Bronchial epithelial cell (primary cell): ENCODE measurements around the gene URGCP. TPM values are rescaled to one million over a fixed set of nuclear protein-coding genes. Genes with fewer than 3 reads are reported as not detected.

Experiments
- DNase-seq: peaks from one replicate; pipeline ENCODE4 v3.0.0-alpha.2; 2010; ENCODE audit warnings: low read depth
- FAIRE-seq: peaks from 2 replicates; lab custom pipeline; 2011; peaks lifted over from hg19 to GRCh38; lab: Jason Lieb, UNC
- H3K27me3 ChIP-seq: 2 replicates; pipeline ENCODE4 v1.5.1; 2011; ENCODE audit warnings: low read length; ENCODE audit not compliant: control insufficient read depth, insufficient read depth
- H3K36me3 ChIP-seq: 2 replicates; pipeline ENCODE4 v1.5.1; 2011; ENCODE audit warnings: low read length; ENCODE audit not compliant: control insufficient read depth, insufficient read depth
- H3K4me3 ChIP-seq: 2 replicates; pipeline ENCODE4 v1.5.1; 2011; ENCODE audit warnings: mild to moderate bottlenecking, low read depth, low read length, control low read depth
- total RNA-seq: library from RNA; depleted of rRNA; stranded (reverse); fragments of >200 nt; gene quantifications from 2 replicates; pipeline ENCODE4 v1.2.1, GENCODE V29; 2014
- TF ChIP-seq, protein P1 (sequence below): IDR thresholded peaks from 2 replicates; pipeline ENCODE4 v1.5.1; 2011; ENCODE audit warnings: mild to moderate bottlenecking, moderate library complexity, low read length, control low read depth, inconsistent platforms; ENCODE audit not compliant: insufficient read depth, severe bottlenecking

The URGCP gene
- total RNA-seq, 1 donor from 2014 or later = 31.3 TPM

DNA sequence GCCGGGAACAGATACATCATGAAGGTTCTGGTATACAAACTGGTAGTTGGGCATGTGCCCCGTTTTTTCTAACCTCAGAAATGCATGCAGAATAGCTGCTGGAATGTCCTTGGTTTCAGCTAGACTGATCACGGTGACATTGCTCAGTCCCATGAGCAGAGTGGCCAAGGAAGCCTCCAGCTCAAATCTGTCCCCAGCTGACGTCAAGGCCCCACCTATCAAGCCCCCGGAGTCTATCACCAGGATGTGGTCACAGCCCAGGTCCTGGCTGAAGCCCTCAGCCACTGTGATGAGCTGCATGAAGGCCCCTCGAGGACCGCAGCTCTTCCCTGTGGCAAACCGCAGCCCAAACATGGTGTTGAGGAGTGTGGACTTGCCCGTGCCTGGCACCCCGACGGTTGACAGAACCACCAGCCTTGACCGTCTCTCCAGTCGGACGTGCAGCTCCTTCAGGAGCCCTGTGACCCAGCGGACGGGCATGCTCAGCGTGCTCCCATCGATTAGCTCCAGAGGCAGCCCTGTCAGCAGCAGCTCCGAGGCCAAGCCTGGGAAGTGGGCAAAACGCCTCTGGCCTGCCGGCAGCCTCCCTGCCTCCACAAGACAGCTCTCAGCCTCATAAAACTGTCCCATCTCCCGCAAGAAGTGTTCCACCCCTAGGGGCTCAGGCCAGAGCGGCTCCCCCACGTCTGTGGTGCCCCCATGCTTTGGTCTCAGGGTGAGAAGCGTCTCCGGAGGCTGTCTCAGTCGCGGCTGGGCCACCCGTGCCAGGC, 29.2 kb downstream of the URGCP start:
- Histone ChIP-seq H3K36me3 (peaks cover 28% of the 10 kb centered on the region), H3K4me3 (no peak overlapping the region), H3K27me3 (no peaks in the 10 kb centered on the region)
- DNase-seq = no peak
- TF ChIP-seq, protein P1, sequence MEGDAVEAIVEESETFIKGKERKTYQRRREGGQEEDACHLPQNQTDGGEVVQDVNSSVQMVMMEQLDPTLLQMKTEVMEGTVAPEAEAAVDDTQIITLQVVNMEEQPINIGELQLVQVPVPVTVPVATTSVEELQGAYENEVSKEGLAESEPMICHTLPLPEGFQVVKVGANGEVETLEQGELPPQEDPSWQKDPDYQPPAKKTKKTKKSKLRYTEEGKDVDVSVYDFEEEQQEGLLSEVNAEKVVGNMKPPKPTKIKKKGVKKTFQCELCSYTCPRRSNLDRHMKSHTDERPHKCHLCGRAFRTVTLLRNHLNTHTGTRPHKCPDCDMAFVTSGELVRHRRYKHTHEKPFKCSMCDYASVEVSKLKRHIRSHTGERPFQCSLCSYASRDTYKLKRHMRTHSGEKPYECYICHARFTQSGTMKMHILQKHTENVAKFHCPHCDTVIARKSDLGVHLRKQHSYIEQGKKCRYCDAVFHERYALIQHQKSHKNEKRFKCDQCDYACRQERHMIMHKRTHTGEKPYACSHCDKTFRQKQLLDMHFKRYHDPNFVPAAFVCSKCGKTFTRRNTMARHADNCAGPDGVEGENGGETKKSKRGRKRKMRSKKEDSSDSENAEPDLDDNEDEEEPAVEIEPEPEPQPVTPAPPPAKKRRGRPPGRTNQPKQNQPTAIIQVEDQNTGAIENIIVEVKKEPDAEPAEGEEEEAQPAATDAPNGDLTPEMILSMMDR = no peak
- peak; percentile 52 for FAIRE-seq

DNA sequence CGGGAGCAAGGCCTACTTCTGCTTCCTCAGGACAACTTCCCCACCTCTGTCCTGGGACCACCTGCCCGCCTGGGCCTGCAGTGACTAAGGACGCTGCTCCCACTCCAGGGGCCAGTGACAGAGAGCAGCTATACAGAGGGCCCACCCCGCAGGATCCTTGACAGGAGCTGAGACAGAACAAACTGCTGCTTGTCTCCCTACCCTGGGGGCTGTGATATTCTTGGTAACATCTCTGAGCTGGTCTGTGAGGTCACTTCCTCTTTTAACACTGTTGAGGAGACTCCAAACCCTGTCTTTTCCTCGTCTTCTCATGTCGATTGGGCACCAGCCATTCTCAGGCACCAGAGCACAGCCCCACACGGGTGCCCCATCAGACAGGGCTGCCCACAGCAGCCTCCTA, 30.2 kb downstream of the URGCP start:
- no peak for DNase-seq
- TF ChIP-seq, protein P1 = no peak
- FAIRE-seq = no peak
- H3K4me3 ChIP-seq = no peak overlapping the region
- peaks cover 26% of the 10 kb centered on the region for H3K36me3 ChIP-seq
- H3K27me3 ChIP-seq = no peaks in the 10 kb centered on the region

DNA sequence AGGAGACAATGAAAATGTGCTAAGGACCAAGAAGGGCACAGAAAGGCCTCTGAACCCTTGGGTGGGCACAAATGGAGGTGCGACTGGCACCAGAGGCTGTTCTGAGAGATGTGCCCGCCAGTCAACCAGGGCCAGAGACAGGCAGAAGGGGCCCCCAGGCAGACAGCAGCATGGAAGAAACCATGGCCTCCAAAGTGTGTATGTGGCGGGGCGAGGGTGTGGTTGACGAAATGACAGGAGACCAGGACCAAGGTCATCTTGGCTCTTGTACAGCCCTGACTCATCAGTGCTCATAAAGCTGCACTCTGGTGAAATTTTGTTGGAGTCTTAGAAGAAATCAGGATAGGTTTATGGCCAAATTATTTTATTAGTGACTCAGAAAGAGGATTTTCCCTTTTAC, 33.1 kb downstream of the URGCP start:
- Histone ChIP-seq H3K36me3 (peaks cover 20% of the 10 kb centered on the region), H3K4me3 (no peak overlapping the region), H3K27me3 (no peaks in the 10 kb centered on the region)
- FAIRE-seq = no peak
- TF ChIP-seq, protein P1 = no peak
- peak; percentile 78 for DNase-seq

DNA sequence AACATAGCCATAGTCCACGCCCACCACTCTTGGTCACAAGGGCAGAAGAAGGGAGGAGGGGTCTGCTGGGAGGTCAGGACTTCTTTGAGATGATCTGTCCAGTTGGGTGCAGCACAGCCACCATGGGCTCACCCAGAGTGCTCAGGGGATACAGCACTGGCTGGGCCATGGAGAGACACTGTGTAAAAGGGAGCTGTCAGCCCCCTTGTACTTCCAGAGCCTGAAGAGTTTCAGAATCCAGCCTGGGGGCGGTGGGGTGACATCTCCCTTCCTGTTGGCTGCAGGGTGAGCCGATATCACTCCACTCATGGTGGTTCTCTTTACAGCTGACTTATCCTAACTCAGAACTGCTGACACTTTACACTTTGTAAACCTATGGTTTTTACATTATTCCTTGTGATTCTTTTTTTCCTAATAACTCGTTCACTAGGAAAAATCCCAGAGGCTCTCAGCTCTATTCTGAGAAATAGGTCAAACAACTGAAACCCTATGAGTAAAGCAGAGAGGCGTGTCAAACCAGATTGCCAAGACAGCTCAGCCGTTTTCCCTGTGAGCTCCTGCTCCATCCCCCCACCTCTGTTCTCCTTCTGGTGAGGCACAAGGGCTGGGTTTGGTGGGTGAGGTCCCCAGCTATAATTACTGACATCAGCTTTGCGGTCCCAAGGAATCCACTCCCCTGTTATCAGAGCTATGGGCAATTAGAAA, 33.8 kb downstream of the URGCP start:
- TF ChIP-seq, protein P1 = no peak
- H3K4me3 ChIP-seq = no peak overlapping the region
- FAIRE-seq (no peak), DNase-seq (peak; percentile 82)
- H3K36me3 ChIP-seq = peaks cover 14% of the 10 kb centered on the region
- H3K27me3 ChIP-seq = no peaks in the 10 kb centered on the region

DNA sequence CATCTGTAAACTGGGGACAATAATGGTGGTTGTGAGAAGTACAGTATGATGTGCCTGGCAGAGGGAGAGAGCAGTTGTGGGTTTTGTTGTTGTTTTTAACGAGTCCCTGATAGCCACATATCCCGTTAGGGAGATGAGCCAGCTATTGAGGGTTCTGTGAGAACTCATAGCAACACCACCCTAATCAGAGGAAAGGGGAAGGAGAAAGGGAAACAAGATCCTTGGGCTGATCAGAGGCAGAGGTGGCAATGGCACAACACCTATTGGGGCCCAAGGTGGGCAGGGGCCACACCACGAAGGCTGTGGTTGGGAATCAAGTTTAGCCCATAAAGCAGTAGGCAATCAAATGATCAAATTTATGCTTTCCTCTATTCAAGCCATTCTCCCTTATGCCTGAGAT, 35.3 kb downstream of the URGCP start:
- DNase-seq (no peak), FAIRE-seq (no peak)
- TF ChIP-seq, protein P1 = no peak
- no peak overlapping the region for H3K4me3 ChIP-seq
- H3K27me3 ChIP-seq = no peaks in the 10 kb centered on the region
- H3K36me3 ChIP-seq = peaks cover 8% of the 10 kb centered on the region
